GM21528 (cell line): ENCODE results near the gene CCDC88A.
"Not testable (repeated sequence)": the region's sequence is repeated elsewhere in the genome, so short reads cannot be mapped to it uniquely, and the experiment has no call there.

Source experiments
- ATAC-seq: cut with Tn5 transposase; IDR thresholded peaks from one replicate; pipeline ENCODE4 v1.9.1; 2021; ENCODE audit warnings: mild to moderate bottlenecking, moderate library complexity; ENCODE audit not compliant: unreplicated experiment, low FRiP score

The CCDC88A gene

GRCh38 chr2:55395724-55396605, 23.7 kb downstream of the CCDC88A start:
- ATAC-seq, result no peak

- ATAC-seq, result no peak
Observed at GRCh38 chr2:55391615-55392242, 27.9 kb downstream of the CCDC88A start.

- no peak for ATAC-seq
Observed at GRCh38 chr2:55391155-55391554, 28.5 kb downstream of the CCDC88A start.

- not testable (repeated sequence) for ATAC-seq
Observed at GRCh38 chr2:55385516-55385915, 34.1 kb downstream of the CCDC88A start.

DNA sequence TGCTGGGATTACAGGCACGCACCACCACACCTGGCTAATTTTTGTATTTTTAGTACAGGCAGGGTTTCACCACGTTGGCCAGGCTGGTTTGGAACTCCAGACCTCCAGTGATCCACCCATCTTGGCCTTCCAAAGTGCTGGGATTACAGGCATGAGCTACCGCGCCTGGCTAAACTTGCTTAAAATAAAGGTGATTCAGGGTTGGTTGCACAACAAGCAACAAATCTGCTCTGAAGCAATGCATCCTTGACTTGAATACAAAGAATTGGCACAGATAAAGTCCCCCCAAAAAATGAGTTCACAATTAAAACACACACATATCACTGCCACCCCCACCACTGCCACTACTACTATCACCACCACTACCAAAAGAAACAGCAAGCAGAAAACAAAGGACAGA, 34.9 kb downstream of the CCDC88A start:
- ATAC-seq, result no peak

GRCh38 chr2:55371376-55371775, 48.3 kb downstream of the CCDC88A start:
- ATAC-seq, result no peak

DNA sequence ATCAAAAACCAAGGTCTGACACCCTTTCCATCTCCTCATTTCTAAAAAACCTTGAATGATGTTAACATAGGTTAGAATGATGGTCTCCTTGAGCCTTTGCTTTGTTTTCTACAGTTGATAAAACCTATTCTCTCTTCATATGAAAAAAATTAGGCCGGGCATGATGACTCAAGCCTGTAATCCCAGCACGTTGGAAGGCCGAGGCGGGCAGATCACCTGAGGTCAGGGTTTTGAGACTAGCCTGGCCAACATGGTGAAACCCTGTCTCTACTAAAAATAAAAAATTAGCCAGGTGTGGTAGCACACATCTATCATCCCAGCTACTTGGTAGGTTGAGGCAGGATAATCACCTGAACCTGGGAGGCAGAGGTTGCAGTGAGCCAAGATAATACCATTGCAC, 49.4 kb downstream of the CCDC88A start:
- no peak for ATAC-seq

GRCh38 chr2:55365303-55365702, 54.4 kb downstream of the CCDC88A start:
- no peak for ATAC-seq

DNA sequence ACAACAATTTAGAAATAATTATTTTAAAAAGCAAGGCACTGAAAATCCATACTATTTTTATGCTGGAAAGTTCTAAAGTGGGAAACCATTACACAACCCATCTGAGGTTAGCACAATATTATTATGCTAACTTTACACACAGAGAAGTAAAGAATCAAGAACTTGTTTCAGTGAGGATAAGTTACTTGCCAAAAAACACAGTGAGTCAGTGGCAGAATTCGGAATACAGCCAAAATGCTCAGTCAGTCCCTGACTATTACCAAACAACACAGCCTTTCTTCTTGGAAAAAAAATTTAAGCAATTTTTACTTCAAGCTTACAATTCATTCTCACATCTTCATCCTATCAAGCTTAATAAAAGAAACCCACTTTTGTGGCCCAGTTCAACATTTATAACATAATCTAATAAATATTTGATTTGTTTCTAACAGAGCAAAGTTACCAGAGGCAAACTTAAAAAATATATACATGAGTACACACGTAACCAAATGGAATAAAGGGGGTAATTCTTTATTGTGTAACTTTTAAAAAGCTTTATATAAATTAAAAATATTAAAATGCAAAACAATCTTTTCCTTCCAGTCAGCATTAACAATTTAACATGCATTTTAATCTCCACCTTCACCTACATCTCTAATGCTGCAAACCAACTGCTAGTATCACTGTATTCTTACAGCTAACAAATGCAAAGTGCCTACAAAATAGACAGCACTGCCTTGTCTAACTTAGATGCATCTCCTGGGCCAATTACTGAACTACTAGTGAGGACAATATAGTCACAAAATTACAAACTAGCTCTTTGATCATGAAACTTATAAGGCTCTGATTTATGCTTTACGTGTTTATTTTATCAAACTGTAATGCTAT, 55.2 kb downstream of the CCDC88A start:
- no peak for ATAC-seq

DNA sequence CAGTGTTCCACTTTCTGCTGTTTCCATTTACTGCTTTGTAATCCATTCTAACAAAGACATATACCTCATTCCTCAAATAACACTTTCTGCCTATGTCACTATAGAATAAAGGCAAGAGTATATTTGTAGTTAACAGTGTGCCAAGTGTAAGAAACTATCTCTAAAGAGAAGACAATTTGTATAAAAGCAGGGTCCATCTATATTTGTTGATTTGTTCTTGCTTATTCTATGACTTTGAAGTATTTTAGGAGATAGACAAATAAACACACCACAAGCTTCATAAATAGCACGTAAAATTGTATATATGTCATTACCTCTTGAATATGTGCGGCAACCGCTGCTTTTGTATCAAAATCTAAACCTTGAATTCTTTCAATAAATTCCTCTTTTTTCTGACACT, 56.0 kb downstream of the CCDC88A start:
- no peak for ATAC-seq

DNA sequence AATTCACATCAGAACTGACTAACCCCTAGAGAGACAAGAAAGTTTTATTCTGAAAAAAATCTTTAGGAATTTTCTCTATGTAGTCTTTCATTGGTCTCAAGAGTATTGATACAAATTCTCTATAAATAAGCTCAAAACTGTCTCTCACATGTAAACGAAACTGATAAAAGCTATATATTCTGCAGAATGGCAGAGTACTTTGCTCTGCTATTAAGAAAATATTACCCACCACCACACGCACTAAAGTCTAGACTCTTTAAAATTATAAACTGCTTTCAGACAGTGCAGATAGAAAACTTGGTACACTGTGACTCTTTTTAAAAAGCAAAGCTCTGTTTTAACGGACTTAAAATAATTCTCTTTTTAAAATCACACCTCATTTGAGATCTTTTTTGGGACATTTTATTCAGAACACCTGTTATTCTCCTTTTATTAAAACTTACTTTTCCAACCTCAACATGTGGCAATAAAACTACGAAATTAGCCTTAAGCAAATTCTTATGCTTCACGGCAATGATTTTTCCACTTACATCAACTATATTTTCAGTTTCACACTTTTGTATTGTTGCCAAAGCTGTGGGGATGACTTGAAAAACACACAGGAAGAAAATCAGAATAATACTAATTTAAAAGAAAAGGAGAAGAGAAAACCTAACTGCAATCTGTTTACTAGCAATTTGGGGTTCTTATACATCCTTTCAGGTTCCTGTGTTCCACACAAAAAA, 58.0 kb downstream of the CCDC88A start:
- no peak for ATAC-seq

DNA sequence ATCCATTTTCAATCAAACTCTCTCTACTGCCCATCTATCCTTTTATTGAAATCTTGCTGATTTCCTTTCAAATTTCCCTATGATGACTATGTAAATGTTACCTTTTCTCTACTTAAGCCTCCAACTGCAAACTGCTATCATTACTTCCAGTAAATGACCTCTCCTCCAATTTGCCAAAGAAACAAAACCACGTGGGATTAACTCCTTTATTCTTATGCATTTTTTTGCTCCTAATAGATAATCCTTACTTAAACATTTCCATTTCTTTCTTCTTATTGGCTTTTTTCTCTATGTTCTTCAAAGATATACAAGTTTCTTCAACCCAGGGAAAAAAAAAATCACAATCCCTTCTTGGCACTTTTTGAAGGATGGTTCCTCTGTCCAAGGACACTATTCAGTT, 61.2 kb downstream of the CCDC88A start:
- no peak for ATAC-seq

DNA sequence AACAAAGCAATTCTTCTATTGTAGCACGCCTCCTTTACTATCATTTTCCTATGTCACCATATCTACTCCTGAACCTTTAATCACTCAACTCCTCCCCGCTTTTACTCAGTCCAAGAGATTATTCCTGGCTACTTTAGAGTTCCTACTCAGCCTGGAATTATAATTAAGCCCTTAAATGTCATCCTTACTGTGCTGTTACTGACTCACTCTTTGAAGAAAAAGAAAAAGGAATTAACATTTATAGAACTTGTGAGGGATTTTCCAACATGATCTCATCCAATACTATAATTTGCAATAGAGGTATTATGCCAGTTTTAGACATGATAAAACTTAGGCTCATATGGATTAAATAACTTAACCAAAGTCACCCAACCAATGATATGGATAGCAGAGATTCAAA, 61.7 kb downstream of the CCDC88A start:
- ATAC-seq, result no peak

- ATAC-seq, result no peak
Observed at GRCh38 chr2:55357164-55357563, 62.5 kb downstream of the CCDC88A start.

GRCh38 chr2:55356136-55356535, 63.5 kb downstream of the CCDC88A start:
- ATAC-seq, result not testable (repeated sequence)

- ATAC-seq, result no peak
Observed at GRCh38 chr2:55355451-55355850, 64.2 kb downstream of the CCDC88A start.

DNA sequence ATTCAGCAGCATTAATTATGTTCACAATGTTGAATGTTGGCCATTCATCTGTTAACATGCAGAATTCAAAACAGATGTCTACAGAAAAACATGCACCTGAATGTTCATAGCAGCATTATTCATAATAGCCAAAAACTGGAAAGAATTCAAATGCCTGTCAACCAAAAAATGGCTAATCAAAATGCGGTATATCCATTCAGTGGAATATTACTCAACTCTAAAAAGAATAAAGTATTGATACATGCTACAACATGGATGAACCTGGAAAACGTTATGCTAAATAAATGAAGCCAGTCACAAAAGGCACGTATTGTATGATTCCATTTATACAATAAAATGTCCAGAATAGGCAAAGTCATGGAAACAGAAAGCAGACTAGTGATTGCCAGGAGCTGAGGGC, 68.0 kb downstream of the CCDC88A start:
- no peak for ATAC-seq

DNA sequence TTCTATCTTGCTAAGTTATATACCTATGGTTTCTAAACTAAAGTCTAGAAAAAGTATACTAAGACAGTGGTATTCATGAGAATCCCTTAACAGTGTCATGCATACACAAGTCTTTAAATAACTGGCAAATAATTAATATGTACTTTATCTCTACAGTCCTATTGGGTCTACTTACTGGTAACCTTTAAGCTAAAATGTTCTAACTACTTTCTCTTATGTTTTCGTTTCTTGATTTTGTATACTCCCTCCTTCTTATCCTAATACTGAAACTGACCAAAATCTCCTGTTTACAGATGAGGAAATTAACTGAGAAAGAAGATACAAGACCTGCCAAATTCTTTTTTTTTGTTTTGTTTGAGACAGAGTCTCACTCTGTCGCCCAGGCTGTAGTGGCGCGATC, 74.6 kb downstream of the CCDC88A start:
- no peak for ATAC-seq

DNA sequence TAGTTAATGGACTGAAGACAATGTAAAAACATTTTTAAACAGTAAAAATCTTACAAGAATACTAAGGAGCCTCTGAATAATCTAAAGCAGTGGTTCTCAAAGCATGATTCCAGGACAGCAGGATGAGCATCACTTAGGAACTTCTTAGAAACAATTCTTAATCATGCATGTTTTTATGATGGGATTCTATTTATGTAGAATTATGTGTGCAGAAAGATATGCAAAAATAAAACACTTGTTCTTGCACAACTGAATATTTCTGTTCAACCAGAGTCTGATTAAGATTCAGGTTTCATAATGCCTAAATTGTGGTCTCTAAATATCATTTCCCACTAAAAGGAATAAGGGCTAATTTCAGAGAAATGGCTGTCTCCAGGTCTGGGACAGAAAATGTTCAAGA, 81.4 kb downstream of the CCDC88A start:
- ATAC-seq, result no peak

DNA sequence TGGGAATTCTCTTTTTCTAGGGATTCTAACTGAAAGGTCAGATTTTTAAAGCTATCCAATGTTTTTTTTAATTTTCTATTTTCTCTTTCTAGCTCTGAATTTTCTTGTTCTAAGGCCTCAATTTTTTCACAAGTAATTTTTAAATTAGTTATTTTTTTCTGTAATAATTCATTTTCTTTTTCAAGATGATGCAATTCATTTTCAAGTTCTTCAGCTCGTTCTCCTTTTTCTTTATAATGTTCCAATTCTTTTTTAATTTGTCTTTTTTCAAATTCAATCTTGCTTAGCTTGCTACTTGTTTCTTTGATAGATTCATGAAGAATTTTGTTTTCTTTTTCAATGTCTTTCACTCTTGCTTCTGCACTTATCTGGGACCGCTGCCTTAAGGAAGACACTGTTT, 84.9 kb downstream of the CCDC88A start:
- no peak for ATAC-seq
